ENCODE results near the gene HLA-DPA1. TPM values are rescaled to one million over a fixed set of nuclear protein-coding genes. Genes with fewer than 3 reads are reported as not detected.
"Not testable (repeated sequence)": the region's sequence is repeated elsewhere in the genome, so short reads cannot be mapped to it uniquely, and the experiment has no call there.

HLA-DPA1 gene
- total RNA-seq, 1 donor from 2014 or later, result 57.1 TPM

DNA sequence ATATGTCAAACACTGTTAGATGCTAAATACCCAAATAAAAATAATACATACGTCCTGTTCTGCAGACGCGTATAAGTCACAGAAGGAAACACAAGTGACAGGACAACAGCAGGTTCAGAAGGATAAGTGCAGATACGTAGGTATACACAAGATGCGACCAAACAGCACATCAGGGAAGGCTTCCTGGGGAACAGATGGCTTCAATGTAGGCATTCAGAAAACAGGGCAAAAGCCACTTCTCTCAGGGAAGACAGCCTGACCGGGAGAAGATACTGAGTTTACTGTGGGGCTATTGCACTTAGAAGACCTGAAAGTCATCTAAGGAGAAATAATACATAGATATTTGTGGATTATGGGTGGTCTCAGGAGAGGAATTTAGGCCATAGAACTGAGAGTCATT lies 1.9 kb downstream of the HLA-DPA1 start:
- intact Hi-C loops (cut with micrococcal nuclease), result no loop called here

DNA sequence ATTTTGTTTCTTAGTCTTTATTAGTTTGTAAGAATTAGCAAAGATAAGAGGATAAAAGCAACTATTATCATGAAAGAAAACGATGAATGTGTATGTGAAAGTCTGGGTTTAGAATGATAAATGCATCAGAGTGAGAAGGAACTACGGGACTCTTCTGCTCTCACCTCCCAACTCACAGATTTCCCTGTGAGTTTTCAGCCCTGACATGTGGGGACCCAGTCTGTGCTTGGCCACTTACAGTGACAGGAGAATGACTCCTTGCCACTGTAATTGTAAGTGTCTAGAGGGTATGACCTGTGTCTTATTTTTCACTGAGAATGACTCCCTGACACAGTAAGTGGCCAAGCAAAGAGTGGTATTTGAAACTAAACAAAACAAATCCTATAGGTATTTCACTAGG lies 2.5 kb downstream of the HLA-DPA1 start:
- Mint-ChIP-seq H3K4me1 (ENCODE audit: low read depth) (peaks cover 36% of the 10 kb centered on the region), H3K4me3 (ENCODE audit: low read depth) (no peak overlapping the region), H3K36me3 (ENCODE audit: low read depth) (peaks cover 34% of the 10 kb centered on the region), H3K27ac (no peak overlapping the region), H3K27me3 (ENCODE audit: low read depth) (no peaks in the 10 kb centered on the region), H3K9me3 (no peaks in the 10 kb centered on the region)
- intact Hi-C loops (cut with micrococcal nuclease), result no loop called here
- DNase-seq (ENCODE audit: low spot score), result no peak

More for the DNA sequence above, 1.9 kb downstream of the HLA-DPA1 start:
- H3K9me3 Mint-ChIP-seq, result no peaks in the 10 kb centered on the region
- no peak overlapping the region for H3K27ac Mint-ChIP-seq
- H3K27me3 Mint-ChIP-seq (ENCODE audit: low read depth), result no peaks in the 10 kb centered on the region
- H3K36me3 Mint-ChIP-seq (ENCODE audit: low read depth), result peaks cover 28% of the 10 kb centered on the region
- H3K4me1 Mint-ChIP-seq (ENCODE audit: low read depth), result peaks cover 42% of the 10 kb centered on the region
- DNase-seq (ENCODE audit: low spot score), result no peak
- H3K4me3 Mint-ChIP-seq (ENCODE audit: low read depth), result peak overlapping the region; percentile 56

DNA sequence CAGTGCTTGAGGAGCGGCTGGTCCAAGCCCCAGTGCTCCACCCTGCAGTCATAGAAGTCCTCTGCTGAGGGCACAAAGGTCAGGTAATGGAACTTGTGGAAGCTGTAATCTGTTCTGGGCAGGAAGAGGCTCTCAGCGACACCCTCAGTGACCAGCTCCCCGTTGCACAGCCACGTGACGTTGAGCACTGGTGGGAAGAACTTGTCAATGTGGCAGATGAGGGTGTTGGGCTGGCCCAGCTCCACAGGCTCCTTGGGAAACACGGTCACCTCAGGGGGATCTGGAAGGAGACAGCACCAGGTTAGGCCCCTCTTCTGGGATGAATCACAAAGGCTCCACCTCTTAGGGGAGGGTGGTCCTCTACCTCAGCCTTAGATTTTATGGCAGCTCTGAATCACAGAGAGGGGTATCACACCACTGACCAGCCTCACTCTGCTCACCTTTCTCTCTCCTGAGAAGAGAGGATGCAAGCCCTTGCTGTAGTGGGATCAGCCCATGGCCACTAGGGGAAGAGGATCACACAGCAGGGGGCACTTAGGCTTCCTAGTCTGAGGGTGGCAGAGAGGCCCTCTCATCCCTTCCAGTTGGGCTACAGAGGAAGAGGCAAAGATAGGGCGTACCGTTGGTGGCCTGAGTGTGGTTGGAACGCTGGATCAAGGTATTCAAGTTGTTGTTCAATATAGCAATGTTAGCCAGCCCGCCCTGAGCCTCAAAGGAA lies 4.3 kb downstream of the HLA-DPA1 start:
- intact Hi-C loops (cut with micrococcal nuclease), result no loop called here
- no peaks in the 10 kb centered on the region for H3K9me3 Mint-ChIP-seq
- no peak overlapping the region for H3K27ac Mint-ChIP-seq
- DNase-seq (ENCODE audit: low spot score), result no peak
- no peaks in the 10 kb centered on the region for H3K27me3 Mint-ChIP-seq (ENCODE audit: low read depth)
- peaks cover 42% of the 10 kb centered on the region for H3K36me3 Mint-ChIP-seq (ENCODE audit: low read depth)
- H3K4me1 Mint-ChIP-seq (ENCODE audit: low read depth), result peaks cover 28% of the 10 kb centered on the region
- no peak overlapping the region for H3K4me3 Mint-ChIP-seq (ENCODE audit: low read depth)

DNA sequence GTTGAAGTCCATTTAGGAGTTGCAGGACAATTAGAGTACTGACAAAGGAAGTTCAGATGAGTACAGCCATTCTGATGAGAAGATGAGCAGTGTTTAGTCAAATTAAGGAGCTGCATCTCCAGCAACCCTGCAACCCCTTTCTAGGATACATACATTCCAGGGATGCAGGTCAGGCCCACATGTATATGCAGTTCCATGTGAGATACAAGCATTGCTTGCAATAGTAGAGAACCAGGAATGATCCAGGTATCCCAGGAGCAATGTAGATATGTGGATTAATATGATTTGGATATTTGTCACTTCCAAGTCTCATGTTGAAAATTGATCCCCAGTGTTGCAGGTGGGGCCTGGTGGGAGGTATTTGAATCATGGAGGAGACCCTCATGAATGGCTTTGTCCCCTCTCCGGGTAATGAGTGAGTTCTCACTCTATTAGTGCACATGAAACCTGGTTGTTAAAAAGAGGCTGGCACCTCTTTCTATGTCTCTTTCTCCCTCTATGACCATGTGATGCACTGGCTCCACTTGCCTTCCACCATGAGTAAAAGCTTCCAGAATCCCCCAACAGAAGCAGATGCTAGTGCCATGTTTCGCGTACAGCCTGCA lies 6.4 kb downstream of the HLA-DPA1 start:
- DNase-seq (ENCODE audit: low spot score), result no peak
- H3K27ac Mint-ChIP-seq, result no peak overlapping the region
- peaks cover 19% of the 10 kb centered on the region for H3K4me1 Mint-ChIP-seq (ENCODE audit: low read depth)
- no peaks in the 10 kb centered on the region for H3K9me3 Mint-ChIP-seq
- intact Hi-C loops (cut with micrococcal nuclease), result no loop called here
- H3K36me3 Mint-ChIP-seq (ENCODE audit: low read depth), result peaks cover 42% of the 10 kb centered on the region
- peaks cover 2% of the 10 kb centered on the region for H3K27me3 Mint-ChIP-seq (ENCODE audit: low read depth)
- no peak overlapping the region for H3K4me3 Mint-ChIP-seq (ENCODE audit: low read depth)

DNA sequence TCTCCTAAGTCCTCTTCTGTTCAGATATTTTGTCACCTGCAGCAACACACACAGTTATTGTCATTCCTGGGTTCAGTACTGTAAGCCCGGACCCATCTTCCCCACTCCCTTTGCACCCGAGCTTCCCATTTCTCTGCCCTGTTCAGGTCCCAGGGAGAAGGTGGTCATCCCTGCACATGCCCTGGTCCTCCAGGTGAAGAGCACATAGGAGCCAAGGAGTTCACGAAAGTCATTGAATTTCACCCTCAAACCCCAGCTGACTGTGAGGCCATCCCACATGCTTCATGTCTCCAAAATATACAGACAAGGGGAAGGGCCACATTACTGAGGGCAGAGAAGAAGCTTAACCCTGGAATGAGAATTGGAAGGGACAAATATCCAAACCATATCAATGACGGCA lies 8.1 kb downstream of the HLA-DPA1 start:
- Mint-ChIP-seq H3K4me3 (ENCODE audit: low read depth) (no peak overlapping the region), H3K4me1 (ENCODE audit: low read depth) (peaks cover 9% of the 10 kb centered on the region), H3K27ac (no peak overlapping the region), H3K27me3 (ENCODE audit: low read depth) (peaks cover 2% of the 10 kb centered on the region), H3K36me3 (ENCODE audit: low read depth) (peaks cover 39% of the 10 kb centered on the region), H3K9me3 (no peaks in the 10 kb centered on the region)
- intact Hi-C loops (cut with micrococcal nuclease), result no loop called here
- DNase-seq (ENCODE audit: low spot score), result no peak

DNA sequence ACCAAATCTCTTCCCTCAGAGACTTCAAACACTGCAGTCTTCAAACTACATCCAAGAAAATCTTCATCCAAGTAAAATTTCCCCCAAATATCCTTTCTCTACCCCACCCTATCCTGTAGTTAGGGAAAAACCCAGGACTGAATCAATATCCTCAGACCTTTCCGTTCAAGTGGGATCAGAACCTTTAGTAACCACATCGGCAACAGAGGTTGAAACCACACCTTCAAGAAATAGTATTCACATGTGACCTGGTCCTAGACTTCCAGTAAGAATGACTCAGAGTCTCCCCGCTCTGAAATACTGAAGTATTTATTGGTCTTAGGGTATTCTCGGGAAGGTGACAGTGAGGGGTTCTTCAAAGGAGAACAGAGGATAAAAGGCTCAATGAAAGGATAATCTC lies 8.7 kb downstream of the HLA-DPA1 start:
- Mint-ChIP-seq H3K4me3 (ENCODE audit: low read depth) (no peak overlapping the region), H3K36me3 (ENCODE audit: low read depth) (peaks cover 35% of the 10 kb centered on the region), H3K27ac (no peak overlapping the region), H3K27me3 (ENCODE audit: low read depth) (peaks cover 2% of the 10 kb centered on the region), H3K4me1 (ENCODE audit: low read depth) (peaks cover 3% of the 10 kb centered on the region), H3K9me3 (no peaks in the 10 kb centered on the region)
- DNase-seq (ENCODE audit: low spot score), result no peak
- intact Hi-C loops (cut with micrococcal nuclease), result no loop called here

DNA sequence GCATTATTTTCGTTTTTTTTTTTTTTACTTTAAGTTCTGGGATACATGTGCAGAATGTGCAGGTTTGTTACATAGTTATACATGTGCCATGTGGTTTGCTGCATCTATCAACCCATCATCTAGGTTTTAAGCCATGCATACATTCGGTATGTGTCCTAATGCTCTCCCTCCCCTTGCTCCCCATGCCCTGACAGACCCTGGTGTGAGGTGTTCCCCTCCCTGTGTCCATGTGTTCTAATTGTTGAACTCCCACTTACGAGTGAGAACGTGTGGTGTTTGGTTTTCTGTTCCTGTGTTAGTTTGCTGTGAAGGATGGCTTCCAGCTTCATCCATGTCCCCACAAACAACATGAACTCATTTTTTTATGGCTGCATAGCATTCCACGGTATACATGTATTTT lies 10.0 kb downstream of the HLA-DPA1 start:
- H3K9me3 Mint-ChIP-seq; DNase-seq (ENCODE audit: low spot score); H3K4me3 Mint-ChIP-seq (ENCODE audit: low read depth); H3K4me1 Mint-ChIP-seq (ENCODE audit: low read depth); H3K27ac Mint-ChIP-seq; H3K27me3 Mint-ChIP-seq (ENCODE audit: low read depth); intact Hi-C loops (cut with micrococcal nuclease): not testable (repeated sequence)
- H3K36me3 Mint-ChIP-seq (ENCODE audit: low read depth), result peaks cover 26% of the 10 kb centered on the region

DNA sequence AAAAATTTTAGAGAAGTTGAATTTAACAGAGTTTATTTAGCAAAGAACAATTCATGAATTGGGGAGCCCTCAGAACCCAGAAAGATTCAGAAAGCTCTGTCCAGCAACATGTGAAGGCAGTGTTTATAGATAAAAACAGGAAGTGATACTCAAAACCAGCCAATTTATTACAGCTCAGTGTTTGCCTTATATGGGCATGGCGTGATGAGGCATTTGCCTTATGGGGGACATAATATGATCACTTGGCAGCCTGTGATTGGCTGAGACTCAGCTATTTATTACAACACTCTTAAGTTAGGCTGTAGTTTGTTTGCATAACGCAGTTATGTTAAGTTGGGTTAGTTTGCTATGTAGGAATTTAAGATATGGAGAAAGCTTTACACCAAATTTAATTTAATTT lies 11.5 kb downstream of the HLA-DPA1 start:
- Mint-ChIP-seq H3K4me1 (ENCODE audit: low read depth) (peaks cover 2% of the 10 kb centered on the region), H3K27me3 (ENCODE audit: low read depth) (peaks cover 17% of the 10 kb centered on the region), H3K4me3 (ENCODE audit: low read depth) (no peak overlapping the region), H3K27ac (no peak overlapping the region), H3K36me3 (ENCODE audit: low read depth) (peaks cover 14% of the 10 kb centered on the region), H3K9me3 (no peaks in the 10 kb centered on the region)
- DNase-seq (ENCODE audit: low spot score), result no peak
- intact Hi-C loops (cut with micrococcal nuclease), result no loop called here

DNA sequence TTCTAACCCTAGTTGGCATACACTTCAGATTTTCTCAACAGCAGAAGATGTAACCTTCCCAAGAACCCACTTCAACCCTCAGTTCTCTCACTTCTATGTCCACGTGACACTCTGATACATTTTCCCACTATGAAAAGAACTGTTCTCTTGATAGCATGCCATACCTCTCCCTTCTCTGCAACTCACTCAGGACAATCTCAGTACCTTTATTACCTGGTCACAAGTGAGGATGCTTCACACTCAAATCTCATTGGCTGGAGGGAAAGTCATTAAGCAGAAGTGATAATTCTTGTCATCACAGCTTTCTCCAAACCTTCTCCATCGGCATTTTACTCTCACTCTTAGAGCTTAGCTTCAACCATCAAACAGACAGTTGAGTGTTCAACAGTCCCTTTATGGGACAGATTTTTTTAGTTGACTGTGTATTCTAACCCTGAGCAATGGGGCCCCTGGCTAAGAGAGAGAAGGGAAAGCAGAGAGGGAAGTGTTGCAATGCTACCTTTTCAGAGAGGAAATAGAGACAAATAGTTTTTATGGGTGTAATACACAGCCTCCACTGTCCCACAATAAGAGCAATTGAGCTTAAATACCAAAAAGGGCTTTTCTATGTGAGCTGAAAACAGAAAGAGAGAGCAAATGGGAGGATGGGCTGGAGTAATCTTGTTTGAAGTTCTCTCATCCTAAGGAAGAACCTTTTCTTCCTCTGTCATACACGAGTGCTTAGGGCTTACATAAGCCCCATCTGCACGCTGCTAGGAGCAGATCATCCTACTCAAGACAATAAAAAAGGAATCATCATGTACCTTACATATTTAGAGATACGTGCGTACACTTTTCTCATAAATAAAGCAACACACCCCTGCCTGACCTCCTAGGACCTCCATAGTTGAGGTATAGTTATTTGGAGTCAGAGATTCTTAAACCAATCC lies 16.0 kb downstream of the HLA-DPA1 start:
- Mint-ChIP-seq H3K9me3 (no peaks in the 10 kb centered on the region), H3K4me3 (ENCODE audit: low read depth) (no peak overlapping the region), H3K36me3 (ENCODE audit: low read depth) (no peaks in the 10 kb centered on the region), H3K27me3 (ENCODE audit: low read depth) (peaks cover 31% of the 10 kb centered on the region), H3K4me1 (ENCODE audit: low read depth) (peaks cover 2% of the 10 kb centered on the region), H3K27ac (no peak overlapping the region)
- DNase-seq (ENCODE audit: low spot score), result no peak
- intact Hi-C loops (cut with micrococcal nuclease), result no loop called here

DNA sequence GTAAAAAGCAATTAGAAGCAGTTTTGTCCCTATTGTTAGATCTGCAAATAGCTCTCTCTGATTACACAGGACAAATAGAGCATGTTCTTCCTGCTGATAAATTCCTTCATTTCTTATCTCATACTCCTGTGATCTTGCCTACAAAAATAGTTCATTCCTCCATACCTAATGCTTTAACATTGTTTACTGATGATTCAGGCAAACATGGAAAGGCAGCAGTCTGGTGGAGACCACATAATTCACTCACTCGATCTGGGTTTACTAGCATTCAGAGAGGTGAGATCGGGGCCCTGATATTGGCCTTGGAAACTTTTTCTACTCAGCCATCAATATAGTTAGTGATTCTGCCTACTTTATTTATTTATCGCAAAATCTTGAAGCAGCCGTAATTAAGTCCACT lies 20.2 kb downstream of the HLA-DPA1 start:
- Mint-ChIP-seq H3K4me1 (ENCODE audit: low read depth) (no peaks in the 10 kb centered on the region), H3K9me3 (no peaks in the 10 kb centered on the region), H3K27ac (no peak overlapping the region), H3K36me3 (ENCODE audit: low read depth) (no peaks in the 10 kb centered on the region), H3K4me3 (ENCODE audit: low read depth) (no peak overlapping the region), H3K27me3 (ENCODE audit: low read depth) (peaks cover 50% of the 10 kb centered on the region)
- intact Hi-C loops (cut with micrococcal nuclease), result no loop called here
- no peak for DNase-seq (ENCODE audit: low spot score)

DNA sequence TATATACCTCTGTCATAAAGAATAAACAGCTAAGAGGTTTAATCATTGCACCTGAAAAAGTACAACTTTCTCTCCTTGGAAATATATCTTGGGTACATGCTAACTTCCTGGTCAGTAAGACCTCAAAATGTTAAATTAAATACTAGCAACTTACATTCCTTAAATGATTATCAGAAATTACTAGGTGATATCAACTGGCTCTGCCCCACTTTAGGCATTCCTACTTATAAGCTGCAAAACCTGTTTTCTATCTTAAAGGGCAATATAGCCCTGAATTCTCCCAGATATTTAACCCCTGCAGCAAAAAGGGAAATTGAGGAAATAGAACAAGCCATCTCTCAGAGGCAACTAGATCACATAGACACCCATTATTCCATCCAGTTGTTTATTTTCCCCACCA lies 20.8 kb downstream of the HLA-DPA1 start:
- no peak for DNase-seq (ENCODE audit: low spot score)
- no peaks in the 10 kb centered on the region for H3K9me3 Mint-ChIP-seq
- H3K36me3 Mint-ChIP-seq (ENCODE audit: low read depth), result no peaks in the 10 kb centered on the region
- H3K4me3 Mint-ChIP-seq (ENCODE audit: low read depth), result no peak overlapping the region
- H3K4me1 Mint-ChIP-seq (ENCODE audit: low read depth), result no peaks in the 10 kb centered on the region
- H3K27me3 Mint-ChIP-seq (ENCODE audit: low read depth), result peaks cover 51% of the 10 kb centered on the region
- intact Hi-C loops (cut with micrococcal nuclease), result no loop called here
- H3K27ac Mint-ChIP-seq, result no peak overlapping the region

DNA sequence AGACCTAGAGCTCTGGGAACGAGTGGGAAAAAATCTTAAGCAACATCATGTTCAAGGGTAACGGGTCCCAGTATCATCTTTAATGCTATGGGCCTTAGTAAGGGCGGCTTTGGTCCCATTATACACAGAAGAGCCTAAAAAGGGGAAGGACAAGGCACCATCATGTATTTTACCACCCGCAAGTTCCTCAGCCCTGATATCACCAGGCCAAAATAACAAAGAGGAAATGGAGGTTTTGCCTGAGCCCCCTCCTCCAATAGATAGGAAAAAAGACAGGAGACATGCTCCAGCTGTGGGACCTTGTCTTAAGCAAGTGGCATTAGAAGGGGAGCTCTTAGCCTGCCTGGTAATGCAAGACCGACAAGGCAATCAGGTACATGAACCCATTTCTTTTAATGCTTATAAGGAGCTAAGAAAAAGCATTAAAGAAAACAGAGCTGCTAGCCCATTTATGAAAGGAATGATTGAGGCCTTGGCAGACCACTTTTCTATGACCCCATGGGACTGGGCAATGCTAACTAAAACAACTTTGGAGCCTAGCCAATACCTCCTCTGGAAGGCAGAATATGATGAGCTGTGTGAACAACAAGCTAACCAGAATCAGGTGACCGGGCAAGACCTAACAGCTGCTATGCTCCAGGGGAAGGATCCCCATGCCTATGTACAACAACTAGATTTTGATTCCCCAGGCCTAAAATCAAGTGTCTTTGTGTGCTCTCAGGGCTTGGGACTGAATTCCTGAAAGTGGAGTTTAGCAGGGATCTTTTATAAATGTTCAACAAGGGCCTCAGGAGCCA lies 23.2 kb downstream of the HLA-DPA1 start:
- H3K27me3 Mint-ChIP-seq (ENCODE audit: low read depth), result peaks cover 55% of the 10 kb centered on the region
- H3K4me1 Mint-ChIP-seq (ENCODE audit: low read depth), result no peaks in the 10 kb centered on the region
- H3K36me3 Mint-ChIP-seq (ENCODE audit: low read depth), result no peaks in the 10 kb centered on the region
- intact Hi-C loops (cut with micrococcal nuclease), result no loop called here
- no peaks in the 10 kb centered on the region for H3K9me3 Mint-ChIP-seq
- no peak overlapping the region for H3K4me3 Mint-ChIP-seq (ENCODE audit: low read depth)
- H3K27ac Mint-ChIP-seq, result no peak overlapping the region
- no peak for DNase-seq (ENCODE audit: low spot score)

All from activated T-helper 2 cell treated with anti-CD3 and anti-CD28 coated beads, Interferon-gamma antibody, Interleukin-2, Interleukin-4, amounts not matched to agents 10 μg/mL and 5 μg/mL and 100 μg/mL, durations not matched to agents 14 hours and 24 hours and 36 hours (primary cell).